Rectal smooth muscle tissue (tissue), 1 donor: ENCODE data around the gene KLHL36.
A peak's percentile ranks its signal among the peaks of the same experiment; 100 is the strongest.
"Not testable (repeated sequence)": the region's sequence is repeated elsewhere in the genome, so short reads cannot be mapped to it uniquely, and the experiment has no call there.

ENCODE experiments used
- H3K27ac ChIP-seq: one replicate; pipeline ENCODE4 v1.7.0; 2013; ENCODE audit warnings: low read depth, low read length, inconsistent platforms
- H3K27me3 ChIP-seq: one replicate; pipeline ENCODE4 v1.7.0; 2013; ENCODE audit warnings: low read length; ENCODE audit not compliant: control insufficient read depth, insufficient read depth
- H3K36me3 ChIP-seq: one replicate; pipeline ENCODE4 v1.7.0; 2013; ENCODE audit warnings: low read length; ENCODE audit not compliant: control insufficient read depth, insufficient read depth
- H3K4me1 ChIP-seq: one replicate; pipeline ENCODE4 v1.7.0; 2013; ENCODE audit warnings: low read length; ENCODE audit not compliant: control insufficient read depth, insufficient read depth
- H3K4me3 ChIP-seq: one replicate; pipeline ENCODE4 v1.7.0; 2013; ENCODE audit warnings: low read length
- H3K9ac ChIP-seq: one replicate; pipeline ENCODE4 v1.7.0; 2013; ENCODE audit warnings: low read length

KLHL36 gene

GRCh38 chr16:84618581-84619460 lies 29.5 kb upstream of the KLHL36 start:
- Histone ChIP-seq H3K9ac (no peak overlapping the region), H3K27me3 (no peaks in the 10 kb centered on the region), H3K4me1 (peaks cover 6% of the 10 kb centered on the region), H3K36me3 (no peaks in the 10 kb centered on the region), H3K4me3 (no peak overlapping the region), H3K27ac (peak overlapping the region; percentile 30)

- H3K36me3 ChIP-seq, result not testable (repeated sequence)
Observed at GRCh38 chr16:84620913-84621312, 27.4 kb upstream of the KLHL36 start.

GRCh38 chr16:84625556-84625955 lies 22.8 kb upstream of the KLHL36 start:
- Histone ChIP-seq H3K9ac (no peak overlapping the region), H3K27ac (no peak overlapping the region), H3K4me1 (no peaks in the 10 kb centered on the region), H3K36me3 (no peaks in the 10 kb centered on the region), H3K4me3 (no peak overlapping the region), H3K27me3 (no peaks in the 10 kb centered on the region)

More at GRCh38 chr16:84620913-84621312, 27.4 kb upstream of the KLHL36 start:
- not testable (repeated sequence) for H3K27me3 ChIP-seq, H3K27ac ChIP-seq, H3K4me3 ChIP-seq, H3K4me1 ChIP-seq, H3K9ac ChIP-seq

GRCh38 chr16:84628226-84628731 lies 20.0 kb upstream of the KLHL36 start:
- Histone ChIP-seq H3K4me1 (no peaks in the 10 kb centered on the region), H3K4me3 (no peak overlapping the region), H3K27me3 (no peaks in the 10 kb centered on the region), H3K9ac (no peak overlapping the region), H3K27ac (no peak overlapping the region), H3K36me3 (no peaks in the 10 kb centered on the region)

GRCh38 chr16:84629580-84629979 lies 18.7 kb upstream of the KLHL36 start:
- H3K36me3 ChIP-seq, result no peaks in the 10 kb centered on the region
- H3K4me3 ChIP-seq, result no peak overlapping the region
- H3K27me3 ChIP-seq, result no peaks in the 10 kb centered on the region
- no peak overlapping the region for H3K9ac ChIP-seq
- no peaks in the 10 kb centered on the region for H3K4me1 ChIP-seq
- no peak overlapping the region for H3K27ac ChIP-seq

- H3K4me1 ChIP-seq, result no peaks in the 10 kb centered on the region
- no peaks in the 10 kb centered on the region for H3K27me3 ChIP-seq
- no peak overlapping the region for H3K4me3 ChIP-seq
- no peak overlapping the region for H3K27ac ChIP-seq
- H3K9ac ChIP-seq, result no peak overlapping the region
- H3K36me3 ChIP-seq, result no peaks in the 10 kb centered on the region
Observed at GRCh38 chr16:84630009-84630408, 18.3 kb upstream of the KLHL36 start.

- Histone ChIP-seq H3K27ac (no peak overlapping the region), H3K4me1 (no peaks in the 10 kb centered on the region), H3K4me3 (no peak overlapping the region), H3K36me3 (no peaks in the 10 kb centered on the region), H3K27me3 (no peaks in the 10 kb centered on the region), H3K9ac (no peak overlapping the region)
Observed at GRCh38 chr16:84630446-84631152, 17.7 kb upstream of the KLHL36 start.

GRCh38 chr16:84631153-84631466 lies 17.2 kb upstream of the KLHL36 start:
- Histone ChIP-seq H3K9ac (no peak overlapping the region), H3K27ac (no peak overlapping the region), H3K4me3 (no peak overlapping the region)

GRCh38 chr16:84631886-84632285 lies 16.4 kb upstream of the KLHL36 start:
- H3K4me3 ChIP-seq, result no peak overlapping the region
- no peak overlapping the region for H3K27ac ChIP-seq
- no peaks in the 10 kb centered on the region for H3K36me3 ChIP-seq
- no peak overlapping the region for H3K9ac ChIP-seq
- no peaks in the 10 kb centered on the region for H3K27me3 ChIP-seq
- H3K4me1 ChIP-seq, result no peaks in the 10 kb centered on the region

More at GRCh38 chr16:84631153-84631466, 17.2 kb upstream of the KLHL36 start:
- H3K36me3 ChIP-seq, result no peaks in the 10 kb centered on the region
- H3K27me3 ChIP-seq, result no peaks in the 10 kb centered on the region
- H3K4me1 ChIP-seq, result no peaks in the 10 kb centered on the region

GRCh38 chr16:84632862-84633261 lies 15.4 kb upstream of the KLHL36 start:
- not testable (repeated sequence) for H3K4me3 ChIP-seq, H3K36me3 ChIP-seq, H3K27me3 ChIP-seq, H3K27ac ChIP-seq, H3K9ac ChIP-seq, H3K4me1 ChIP-seq

GRCh38 chr16:84633622-84634021 lies 14.7 kb upstream of the KLHL36 start:
- Histone ChIP-seq H3K36me3 (no peaks in the 10 kb centered on the region), H3K9ac (no peak overlapping the region), H3K27ac (no peak overlapping the region), H3K27me3 (no peaks in the 10 kb centered on the region), H3K4me1 (no peaks in the 10 kb centered on the region), H3K4me3 (no peak overlapping the region)

GRCh38 chr16:84635702-84636101 lies 12.6 kb upstream of the KLHL36 start:
- no peaks in the 10 kb centered on the region for H3K4me1 ChIP-seq
- H3K27me3 ChIP-seq, result no peaks in the 10 kb centered on the region
- no peaks in the 10 kb centered on the region for H3K36me3 ChIP-seq
- no peak overlapping the region for H3K27ac ChIP-seq
- no peak overlapping the region for H3K9ac ChIP-seq
- H3K4me3 ChIP-seq, result no peak overlapping the region
